Measurements from ENCODE around the gene C5. TPM values are rescaled to one million over a fixed set of nuclear protein-coding genes. Genes with fewer than 3 reads are reported as not detected.

Gene C5
- total RNA-seq, 4 donors from 2014 or later = 3.6 to 6.6 (median 4.6) TPM

- TF ChIP-seq POLR2AphosphoS5 (IDR thresholded peaks at IDR 0.05) (no peak), EP300 (IDR thresholded peaks at IDR 0.05) (no peak), POLR2A (IDR thresholded peaks at IDR 0.05; ENCODE audit: low read depth) (no peak)
- intact Hi-C loops (cut with DNase I) = no loop called here
- H3K27ac ChIP-seq (replicated peaks in 1 of 4) = no peak overlapping the region
- H3K36me3 ChIP-seq = peaks cover 0 to 14% (median 0%) of the 10 kb centered on the region in 4 donors
- no peaks in the 10 kb centered on the region for H3K4me1 ChIP-seq
- WGBS = 100% methylated on average over 1 of the region's 1 CpG
- H3K27me3 ChIP-seq = no peaks in the 10 kb centered on the region
- no peak for DNase-seq (ENCODE audit: extremely low spot score)
- H3K9me3 ChIP-seq = no peaks in the 10 kb centered on the region
- no peak overlapping the region for H3K4me3 ChIP-seq
Measured at GRCh38 chr9:121066850-121067249, 16.8 kb upstream of the C5 start.

GRCh38 chr9:121059998-121060636 is 10.0 kb upstream of the C5 start:
- intact Hi-C loops (cut with DNase I) = loop anchor here (2.0 to 5.0 kb wide), 2 partner anchors 78 to 303 kb away; no protein-coding TSS in a partner anchor
- H3K27me3 ChIP-seq = no peaks in the 10 kb centered on the region
- no peak overlapping the region for H3K4me3 ChIP-seq
- no peak overlapping the region for H3K27ac ChIP-seq (replicated peaks in 1 of 4)
- WGBS = 21% methylated on average over 6 of the region's 6 CpGs
- H3K36me3 ChIP-seq = peaks cover 0 to 9% (median 0%) of the 10 kb centered on the region in 4 donors
- no peak for DNase-seq (ENCODE audit: extremely low spot score)
- H3K9me3 ChIP-seq = peaks cover 0 to 9% (median 0%) of the 10 kb centered on the region in 4 donors
- TF ChIP-seq CTCF (IDR thresholded peaks at IDR 0.05) = peak; percentile 70 to 78 (median 70)
- TF ChIP-seq EP300 (IDR thresholded peaks at IDR 0.05) = no peak
- TF ChIP-seq POLR2A (IDR thresholded peaks at IDR 0.05; ENCODE audit: low read depth) = no peak
- no peak for TF ChIP-seq POLR2AphosphoS5 (IDR thresholded peaks at IDR 0.05)
- H3K4me1 ChIP-seq = peaks cover 0 to 7% (median 2%) of the 10 kb centered on the region in 4 donors

- peaks cover 0 to 9% (median 0%) of the 10 kb centered on the region in 4 donors for H3K9me3 ChIP-seq
- no peak overlapping the region for H3K4me3 ChIP-seq
- no peaks in the 10 kb centered on the region for H3K27me3 ChIP-seq
- no peak overlapping the region for H3K27ac ChIP-seq (replicated peaks in 1 of 4)
- H3K36me3 ChIP-seq = peaks cover 0 to 4% (median 0%) of the 10 kb centered on the region in 4 donors
- 85% methylated on average over 6 of the region's 6 CpGs for WGBS
- peaks cover 0 to 7% (median 2%) of the 10 kb centered on the region in 4 donors for H3K4me1 ChIP-seq
- DNase-seq (ENCODE audit: extremely low spot score) = no peak
- intact Hi-C loops (cut with DNase I) = loop anchor here (5.0 kb wide), 1 partner anchor 77 kb away; no protein-coding TSS in a partner anchor
- TF ChIP-seq POLR2A (IDR thresholded peaks at IDR 0.05; ENCODE audit: low read depth) = no peak
- no peak for TF ChIP-seq CTCF (IDR thresholded peaks at IDR 0.05)
- TF ChIP-seq POLR2AphosphoS5 (IDR thresholded peaks at IDR 0.05) = no peak
- TF ChIP-seq EP300 (IDR thresholded peaks at IDR 0.05) = no peak
Measured at GRCh38 chr9:121059513-121059912, 9.4 kb upstream of the C5 start.

- Histone ChIP-seq H3K4me1 (peaks cover 0 to 7% (median 2%) of the 10 kb centered on the region in 4 donors), H3K27ac (replicated peaks in 1 of 4) (no peak overlapping the region), H3K36me3 (peaks cover 0 to 9% (median 0%) of the 10 kb centered on the region in 4 donors), H3K27me3 (no peaks in the 10 kb centered on the region), H3K4me3 (no peak overlapping the region), H3K9me3 (peaks cover 0 to 9% (median 0%) of the 10 kb centered on the region in 4 donors)
- no peak for DNase-seq (ENCODE audit: extremely low spot score)
- 95% methylated on average over 5 of the region's 5 CpGs for WGBS
- TF ChIP-seq POLR2AphosphoS5 (IDR thresholded peaks at IDR 0.05) (no peak), EP300 (IDR thresholded peaks at IDR 0.05) (no peak), CTCF (IDR thresholded peaks at IDR 0.05) (no peak), POLR2A (IDR thresholded peaks at IDR 0.05; ENCODE audit: low read depth) (no peak)
- intact Hi-C loops (cut with DNase I) = loop anchor here (5.0 kb wide), 1 partner anchor 76 kb away; no protein-coding TSS in a partner anchor
Measured at GRCh38 chr9:121057821-121058220, 7.7 kb upstream of the C5 start.

GRCh38 chr9:121055642-121056143 is 5.6 kb upstream of the C5 start:
- TF ChIP-seq CTCF (IDR thresholded peaks at IDR 0.05) (peak in 1 of 3 experiments; percentile 22), POLR2AphosphoS5 (IDR thresholded peaks at IDR 0.05) (no peak), POLR2A (IDR thresholded peaks at IDR 0.05; ENCODE audit: low read depth) (no peak), EP300 (IDR thresholded peaks at IDR 0.05) (no peak)
- H3K36me3 ChIP-seq = peaks cover 0 to 9% (median 0%) of the 10 kb centered on the region in 4 donors
- H3K4me3 ChIP-seq = no peak overlapping the region
- no peak for DNase-seq (ENCODE audit: extremely low spot score)
- H3K4me1 ChIP-seq = peaks cover 0 to 7% (median 2%) of the 10 kb centered on the region in 4 donors
- H3K27me3 ChIP-seq = no peaks in the 10 kb centered on the region
- peaks cover 0 to 9% (median 0%) of the 10 kb centered on the region in 4 donors for H3K9me3 ChIP-seq
- intact Hi-C loops (cut with DNase I) = loop anchor here (5.0 kb wide), 1 partner anchor 73 kb away; no protein-coding TSS in a partner anchor
- WGBS = 90% methylated on average over 2 of the region's 2 CpGs
- no peak overlapping the region for H3K27ac ChIP-seq (replicated peaks in 1 of 4)
